Karpas-422 (cell line): ENCODE measurements around the gene MIEN1. TPM values are rescaled to one million over a fixed set of nuclear protein-coding genes. Genes with fewer than 3 reads are reported as not detected.

Source experiments
- DNase-seq: peaks from one replicate; pipeline ENCODE4 v3.0.0-alpha.2; 2015
- H2AFZ ChIP-seq: fragments of 200-600 bp; sonication (generic); 2 replicates; pipeline ENCODE4 v1.6.1; 2014; ENCODE audit warnings: antibody characterized with exemption, low read length, mixed read lengths
- H3K27ac ChIP-seq: fragments of 200-600 bp; sonication (generic); 2 replicates; pipeline ENCODE4 v1.5.1; 2014; ENCODE audit warnings: mild to moderate bottlenecking, low read length, moderate library complexity
- H3K27me3 ChIP-seq: fragments of 200-600 bp; sonication (generic); 2 replicates; pipeline ENCODE4 v1.6.1; 2014; ENCODE audit warnings: low read length, mixed read lengths
- H3K36me3 ChIP-seq: fragments of 200-600 bp; sonication (generic); 2 replicates; pipeline ENCODE4 v1.6.1; 2014; ENCODE audit warnings: low read length, mixed read lengths; ENCODE audit not compliant: insufficient read depth
- H3K4me1 ChIP-seq: fragments of 200-600 bp; sonication (generic); 2 replicates; pipeline ENCODE4 v1.6.1; 2014; ENCODE audit warnings: mild to moderate bottlenecking, low read length, mixed read lengths
- H3K4me2 ChIP-seq: fragments of 200-600 bp; sonication (generic); 2 replicates; pipeline ENCODE4 v1.6.1; 2014; ENCODE audit warnings: low read length, low read depth, mild to moderate bottlenecking; ENCODE audit not compliant: poor library complexity, severe bottlenecking
- H3K4me3 ChIP-seq: fragments of 200-600 bp; sonication (generic); 2 replicates; pipeline ENCODE4 v1.5.1; 2014; ENCODE audit warnings: mild to moderate bottlenecking, antibody characterized with exemption, low read length, mixed read lengths
- H3K79me2 ChIP-seq: fragments of 200-600 bp; sonication (generic); 2 replicates; pipeline ENCODE4 v1.6.1; 2014; ENCODE audit warnings: mild to moderate bottlenecking, low read length, mixed read lengths
- H3K9ac ChIP-seq: fragments of 200-600 bp; sonication (generic); 2 replicates; pipeline ENCODE4 v1.6.0; 2014; ENCODE audit warnings: low read length
- H3K9me2 ChIP-seq: fragments of 200-600 bp; sonication (generic), shearing (Covaris generic); replicated peaks from 2 replicates; pipeline ENCODE4 v1.6.0; 2014; ENCODE audit warnings: mild to moderate bottlenecking, low read length, moderate library complexity; ENCODE audit not compliant: insufficient read depth
- H3K9me3 ChIP-seq: fragments of 300-700, 200-600 bp; sonication (generic); 2 replicates; pipeline ENCODE4 v1.6.1; 2014; ENCODE audit warnings: low read length, mixed read lengths
- H4K20me1 ChIP-seq: fragments of 200-600 bp; sonication (generic); 2 replicates; pipeline ENCODE4 v1.6.1; 2014; ENCODE audit warnings: mild to moderate bottlenecking, antibody characterized with exemption, low read length, low read depth; ENCODE audit not compliant: insufficient read depth
- total RNA-seq: library from RNA; depleted of rRNA; stranded (reverse); fragments of >200 nt; shearing (Covaris generic); gene quantifications from 2 replicates; pipeline ENCODE4 v1.2.3, GENCODE V29; 2014; ENCODE audit warnings: low replicate concordance

The MIEN1 gene
- total RNA-seq, 1 experiment from 2014 or later = 77.8 TPM

- H3K9me3 ChIP-seq = no peaks in the 10 kb centered on the region
- H3K36me3 ChIP-seq = no peaks in the 10 kb centered on the region
- H3K27me3 ChIP-seq = no peaks in the 10 kb centered on the region; the same call in 1 of the 2 replicates
- no peaks in the 10 kb centered on the region for H3K9me2 ChIP-seq
- H4K20me1 ChIP-seq = no peaks in the 10 kb centered on the region
- H2AFZ ChIP-seq = no peak overlapping the region
- no peaks in the 10 kb centered on the region for H3K79me2 ChIP-seq
- no peak overlapping the region for H3K27ac ChIP-seq
- 0 out of 2 replicates have a peak overlapping the region, but pooled peaks have one; percentile 41 for H3K9ac ChIP-seq
- no peak overlapping the region for H3K4me2 ChIP-seq
- H3K4me3 ChIP-seq = no peak overlapping the region
- DNase-seq = no peak
- H3K4me1 ChIP-seq = peaks cover 18% of the 10 kb centered on the region
Observed at GRCh38 chr17:39738983-39739884, 8.9 kb upstream of the MIEN1 start.

- H3K9ac ChIP-seq = peak overlapping the region; percentile 41; the same call in 1 of the 2 replicates
- H3K9me2 ChIP-seq = no peaks in the 10 kb centered on the region
- peak overlapping the region; percentile 67 for H3K4me2 ChIP-seq
- no peaks in the 10 kb centered on the region for H3K9me3 ChIP-seq
- H3K4me3 ChIP-seq = no peak overlapping the region; the same call in 1 of the 2 replicates
- H3K4me1 ChIP-seq = peaks cover 18% of the 10 kb centered on the region
- no peak for DNase-seq
- no peaks in the 10 kb centered on the region for H3K79me2 ChIP-seq
- H4K20me1 ChIP-seq = no peaks in the 10 kb centered on the region
- H3K27ac ChIP-seq = no peak overlapping the region
- H2AFZ ChIP-seq = peak overlapping the region; percentile 62; the same call in 1 of the 2 replicates
- H3K27me3 ChIP-seq = no peaks in the 10 kb centered on the region; the same call in 1 of the 2 replicates
- no peaks in the 10 kb centered on the region for H3K36me3 ChIP-seq
Observed at GRCh38 chr17:39738568-39738901, 8.2 kb upstream of the MIEN1 start.

GRCh38 chr17:39737760-39738567 lies 7.6 kb upstream of the MIEN1 start, which contains the start of gene GRB7:
Gene GRB7, plus strand, starts transcription at chr17:39737938. Its CDS starts 4,364 bp downstream, at chr17:39742302.
- Histone ChIP-seq H4K20me1 (no peaks in the 10 kb centered on the region), H2AFZ (peak within 1 kb of the TSS; percentile 62; the same call in 1 of the 2 replicates), H3K79me2 (no peaks in the 10 kb centered on the region), H3K36me3 (no peaks in the 10 kb centered on the region), H3K9me3 (no peaks in the 10 kb centered on the region), H3K9ac (peak within 1 kb of the TSS; percentile 41), H3K27ac (no peak within 1 kb of the TSS), H3K4me1 (peaks cover 18% of the 10 kb centered on the region), H3K27me3 (no peaks in the 10 kb centered on the region; the same call in 1 of the 2 replicates), H3K9me2 (no peaks in the 10 kb centered on the region), H3K4me2 (peak within 1 kb of the TSS; percentile 67), H3K4me3 (peak within 1 kb of the TSS; percentile 41; the same call in 1 of the 2 replicates)
- DNase-seq = no peak

GRCh38 chr17:39737206-39737759 lies 7.0 kb upstream of the MIEN1 start:
- no peaks in the 10 kb centered on the region for H3K36me3 ChIP-seq
- H3K27ac ChIP-seq = no peak overlapping the region
- no peaks in the 10 kb centered on the region for H4K20me1 ChIP-seq
- DNase-seq = no peak
- no peak overlapping the region for H3K9ac ChIP-seq
- no peak overlapping the region for H3K4me2 ChIP-seq
- H3K4me1 ChIP-seq = peaks cover 18% of the 10 kb centered on the region
- no peaks in the 10 kb centered on the region for H3K79me2 ChIP-seq
- H3K4me3 ChIP-seq = no peak overlapping the region
- H3K9me3 ChIP-seq = no peaks in the 10 kb centered on the region
- no peak overlapping the region for H2AFZ ChIP-seq
- no peaks in the 10 kb centered on the region for H3K9me2 ChIP-seq
- H3K27me3 ChIP-seq = no peaks in the 10 kb centered on the region; the same call in 1 of the 2 replicates

GRCh38 chr17:39736319-39737165 lies 6.2 kb upstream of the MIEN1 start:
- no peak for DNase-seq
- Histone ChIP-seq H3K4me1 (peaks cover 18% of the 10 kb centered on the region), H3K4me3 (no peak overlapping the region), H3K4me2 (no peak overlapping the region), H3K9me3 (no peaks in the 10 kb centered on the region), H4K20me1 (no peaks in the 10 kb centered on the region), H2AFZ (no peak overlapping the region), H3K36me3 (no peaks in the 10 kb centered on the region), H3K9ac (no peak overlapping the region), H3K27ac (no peak overlapping the region), H3K9me2 (no peaks in the 10 kb centered on the region), H3K79me2 (no peaks in the 10 kb centered on the region), H3K27me3 (no peaks in the 10 kb centered on the region; the same call in 1 of the 2 replicates)

GRCh38 chr17:39735882-39736281 lies 5.5 kb upstream of the MIEN1 start:
- Histone ChIP-seq H3K9me2 (no peaks in the 10 kb centered on the region), H3K9ac (no peak overlapping the region), H3K27ac (no peak overlapping the region), H3K27me3 (no peaks in the 10 kb centered on the region; the same call in 1 of the 2 replicates), H2AFZ (no peak overlapping the region), H3K36me3 (no peaks in the 10 kb centered on the region), H3K4me1 (peaks cover 18% of the 10 kb centered on the region), H3K79me2 (no peaks in the 10 kb centered on the region), H4K20me1 (no peaks in the 10 kb centered on the region), H3K4me2 (no peak overlapping the region), H3K4me3 (no peak overlapping the region), H3K9me3 (no peaks in the 10 kb centered on the region)
- no peak for DNase-seq

- H3K9me2 ChIP-seq = no peaks in the 10 kb centered on the region
- no peak overlapping the region for H3K9ac ChIP-seq
- no peak overlapping the region for H3K4me2 ChIP-seq
- H3K4me3 ChIP-seq = no peak overlapping the region
- H3K27me3 ChIP-seq = no peaks in the 10 kb centered on the region
- no peak overlapping the region for H3K27ac ChIP-seq
- no peak overlapping the region for H2AFZ ChIP-seq
- H3K36me3 ChIP-seq = peaks cover 11% of the 10 kb centered on the region
- no peak for DNase-seq
- H3K4me1 ChIP-seq = peaks cover 13% of the 10 kb centered on the region
- peaks cover 16% of the 10 kb centered on the region for H3K79me2 ChIP-seq
- H3K9me3 ChIP-seq = no peaks in the 10 kb centered on the region
- H4K20me1 ChIP-seq = no peaks in the 10 kb centered on the region
Observed at GRCh38 chr17:39732586-39732985, 2.3 kb upstream of the MIEN1 start.
